ENCODE measurements around the gene GARIN5A. TPM values are rescaled to one million over a fixed set of nuclear protein-coding genes. Genes with fewer than 3 reads are reported as not detected.
A peak's percentile ranks its signal among the peaks of the same experiment; 100 is the strongest.
"Not testable (repeated sequence)": the region's sequence is repeated elsewhere in the genome, so short reads cannot be mapped to it uniquely, and the experiment has no call there.

Gene GARIN5A
- polyA plus RNA-seq, 10 donors, result 3.4 to 6.1 (median 4.3) TPM

GRCh38 chr19:50466706-50467039 lies 10.0 kb downstream of the GARIN5A start:
- no peak for DNase-seq

- DNase-seq, result peak; percentile 66 to 75 (median 74)
Observed at GRCh38 chr19:50465986-50466705, 10.5 kb downstream of the GARIN5A start.

GRCh38 chr19:50465000-50465399 lies 11.6 kb downstream of the GARIN5A start:
- no peak for DNase-seq

GRCh38 chr19:50464348-50464747 lies 12.3 kb downstream of the GARIN5A start:
- no peak for DNase-seq

- no peak for DNase-seq
Observed at GRCh38 chr19:50462970-50463369, 13.7 kb downstream of the GARIN5A start.

GRCh38 chr19:50461066-50461875 lies 15.4 kb downstream of the GARIN5A start:
- peak; percentile 45 to 82 (median 76) for DNase-seq

- peak in 1 of 3 donors; percentile 31 for DNase-seq
Observed at GRCh38 chr19:50460161-50460765, 16.4 kb downstream of the GARIN5A start.

- DNase-seq, result no peak
Observed at GRCh38 chr19:50459638-50460037, 17.0 kb downstream of the GARIN5A start.

GRCh38 chr19:50459067-50459456 lies 17.6 kb downstream of the GARIN5A start:
- no peak for DNase-seq

- no peak for DNase-seq
Observed at GRCh38 chr19:50458396-50459066, 18.1 kb downstream of the GARIN5A start.

GRCh38 chr19:50457300-50457699 lies 19.3 kb downstream of the GARIN5A start:
- no peak for DNase-seq

- no peak for DNase-seq
Observed at GRCh38 chr19:50455992-50456391, 20.7 kb downstream of the GARIN5A start.

- no peak for DNase-seq
Observed at GRCh38 chr19:50453243-50453642, 23.4 kb downstream of the GARIN5A start.

GRCh38 chr19:50451223-50451534 lies 25.5 kb downstream of the GARIN5A start:
- DNase-seq, result no peak

GRCh38 chr19:50450369-50451222 lies 26.1 kb downstream of the GARIN5A start:
- no peak for DNase-seq

GRCh38 chr19:50449236-50449899 lies 27.3 kb downstream of the GARIN5A start:
- DNase-seq, result no peak

GRCh38 chr19:50447750-50448149 lies 28.9 kb downstream of the GARIN5A start:
- DNase-seq, result no peak

- no peak for DNase-seq
Observed at GRCh38 chr19:50447053-50447452, 29.6 kb downstream of the GARIN5A start.

GRCh38 chr19:50444059-50444458 lies 32.6 kb downstream of the GARIN5A start:
- DNase-seq, result no peak

- not testable (repeated sequence) for DNase-seq
Observed at GRCh38 chr19:50439130-50439529, 37.5 kb downstream of the GARIN5A start.
